Neural progenitor cell (in vitro differentiated cells): ENCODE measurements around the gene OR1K1.

Source experiments
- CTCF ChIP-seq: fragments of 200-600 bp; sonication (generic); IDR thresholded peaks from 2 replicates; pipeline ENCODE4 v1.5.1; 2017; ENCODE audit warnings: antibody characterized with exemption, mild to moderate bottlenecking
- EZH2 ChIP-seq: fragments of 200-600 bp; sonication (generic); IDR thresholded peaks from 2 replicates; pipeline ENCODE4 v1.6.1; 2017; ENCODE audit warnings: antibody characterized with exemption, mild to moderate bottlenecking, moderate library complexity

GRCh38 chr9:122819326-122819725, 19.4 kb downstream of the OR1K1 start:
- TF ChIP-seq CTCF (no peak), EZH2 (no peak)
